Measurements from ENCODE around the gene RFC1. TPM values are rescaled to one million over a fixed set of nuclear protein-coding genes. Genes with fewer than 3 reads are reported as not detected.

The RFC1 gene
- total and polyA plus RNA-seq, 11 donors = 5.3 to 31.2 (median 23.1) TPM

GRCh38 chr4:39341075-39341725, 25.0 kb downstream of the RFC1 start:
- 73 to 80% (median 77%) methylated on average over 8 of the region's 8 CpGs for WGBS, 4 donors
- H3K27me3 ChIP-seq = no peaks in the 10 kb centered on the region
- intact Hi-C loops (cut with DNase I) = no loop called here
- no peak overlapping the region for H3K27ac ChIP-seq
- DNase-seq = no peak
- no peak overlapping the region for H3K4me3 ChIP-seq
- TF ChIP-seq POLR2A (IDR thresholded peaks at IDR 0.05) = no peak
- TF ChIP-seq CTCF (IDR thresholded peaks at IDR 0.05) = no peak
- H3K4me1 ChIP-seq = peaks cover 0 to 3% (median 0%) of the 10 kb centered on the region in 12 donors
- peaks cover 0 to 41% (median 32%) of the 10 kb centered on the region in 9 donors for H3K36me3 ChIP-seq
- peak in 1 of 4 donors; percentile 34 for ATAC-seq
- no peaks in the 10 kb centered on the region for H3K9me3 ChIP-seq

GRCh38 chr4:39339968-39340367, 26.2 kb downstream of the RFC1 start:
- H3K27ac ChIP-seq = no peak overlapping the region
- peaks cover 0 to 37% (median 30%) of the 10 kb centered on the region in 9 donors for H3K36me3 ChIP-seq
- H3K9me3 ChIP-seq = no peaks in the 10 kb centered on the region
- H3K4me1 ChIP-seq = peaks cover 0 to 11% (median 0%) of the 10 kb centered on the region in 12 donors
- intact Hi-C loops (cut with DNase I) = no loop called here
- DNase-seq (no peak), ATAC-seq (no peak)
- TF ChIP-seq POLR2A (IDR thresholded peaks at IDR 0.05) (no peak), CTCF (IDR thresholded peaks at IDR 0.05) (no peak)
- 96 to 98% (median 97%) methylated on average over 2 of the region's 2 CpGs for WGBS, 4 donors
- H3K4me3 ChIP-seq = no peak overlapping the region
- H3K27me3 ChIP-seq = no peaks in the 10 kb centered on the region

- H3K4me3 ChIP-seq = no peak overlapping the region
- H3K27ac ChIP-seq = no peak overlapping the region
- peaks cover 0 to 23% (median 17%) of the 10 kb centered on the region in 9 donors for H3K36me3 ChIP-seq
- ATAC-seq (no peak), DNase-seq (no peak)
- H3K4me1 ChIP-seq = peaks cover 0 to 11% (median 0%) of the 10 kb centered on the region in 12 donors
- intact Hi-C loops (cut with DNase I) = no loop called here
- H3K9me3 ChIP-seq = no peaks in the 10 kb centered on the region
- H3K27me3 ChIP-seq = no peaks in the 10 kb centered on the region
- WGBS, 4 donors = 96 to 98% (median 97%) methylated on average over 4 of the region's 4 CpGs
- TF ChIP-seq POLR2A (IDR thresholded peaks at IDR 0.05) = no peak
- no peak for TF ChIP-seq CTCF (IDR thresholded peaks at IDR 0.05)
These were observed 28.3 kb downstream of the RFC1 start for GRCh38 chr4:39337841-39338240.

- Histone ChIP-seq H3K36me3 (peaks cover 0 to 3% (median 0%) of the 10 kb centered on the region in 9 donors), H3K27me3 (no peaks in the 10 kb centered on the region), H3K4me1 (peaks cover 0 to 11% (median 0%) of the 10 kb centered on the region in 12 donors), H3K4me3 (no peak overlapping the region), H3K27ac (no peak overlapping the region), H3K9me3 (no peaks in the 10 kb centered on the region)
- intact Hi-C loops (cut with DNase I) = no loop called here
- TF ChIP-seq POLR2A (IDR thresholded peaks at IDR 0.05) = no peak
- TF ChIP-seq CTCF (IDR thresholded peaks at IDR 0.05) = no peak
- ATAC-seq (no peak), DNase-seq (no peak)
- WGBS, 4 donors = 92 to 93% (median 92%) methylated on average over 4 of the region's 4 CpGs
These were observed 30.6 kb downstream of the RFC1 start for GRCh38 chr4:39335566-39335965.
